ENCODE data around the gene HEATR3. TPM values are rescaled to one million over a fixed set of nuclear protein-coding genes. Genes with fewer than 3 reads are reported as not detected.

HEATR3 gene
- total RNA-seq, 1 donor from 2014 or later = 10.4 TPM

- DNase-seq (ENCODE audit: low spot score in 2 of 2) = no peak
- Histone ChIP-seq H3K4me1 (no peaks in the 10 kb centered on the region), H3K27me3 (no peaks in the 10 kb centered on the region), H3K4me3 (no peak overlapping the region), H3K36me3 (peaks cover 45 to 56% of the 10 kb centered on the region in 2 donors), H3K27ac (no peak overlapping the region), H3K9me3 (no peaks in the 10 kb centered on the region)
- intact Hi-C loops (cut with DNase I) = no loop called here
- no peak for TF ChIP-seq CTCF (IDR thresholded peaks at IDR 0.05)
Observed at GRCh38 chr16:50102051-50102746, 36.4 kb downstream of the HEATR3 start.

- no peak for DNase-seq (ENCODE audit: low spot score in 2 of 2)
- Histone ChIP-seq H3K4me3 (no peak overlapping the region), H3K36me3 (peaks cover 45 to 56% of the 10 kb centered on the region in 2 donors), H3K27me3 (no peaks in the 10 kb centered on the region), H3K4me1 (no peaks in the 10 kb centered on the region), H3K9me3 (no peaks in the 10 kb centered on the region), H3K27ac (no peak overlapping the region)
- TF ChIP-seq CTCF (IDR thresholded peaks at IDR 0.05) = no peak
- intact Hi-C loops (cut with DNase I) = no loop called here
Observed at GRCh38 chr16:50103764-50104163, 38.0 kb downstream of the HEATR3 start.

- DNase-seq (ENCODE audit: low spot score in 2 of 2) = no peak
- intact Hi-C loops (cut with DNase I) = no loop called here
- Histone ChIP-seq H3K4me3 (no peak overlapping the region), H3K36me3 (no peaks in the 10 kb centered on the region), H3K9me3 (no peaks in the 10 kb centered on the region), H3K27me3 (no peaks in the 10 kb centered on the region), H3K27ac (no peak overlapping the region), H3K4me1 (no peaks in the 10 kb centered on the region)
- TF ChIP-seq CTCF (IDR thresholded peaks at IDR 0.05) = no peak
Observed at GRCh38 chr16:50114357-50115129, 48.8 kb downstream of the HEATR3 start.

- Histone ChIP-seq H3K4me3 (no peak overlapping the region), H3K4me1 (no peaks in the 10 kb centered on the region), H3K36me3 (no peaks in the 10 kb centered on the region), H3K9me3 (no peaks in the 10 kb centered on the region), H3K27me3 (no peaks in the 10 kb centered on the region), H3K27ac (no peak overlapping the region)
- TF ChIP-seq CTCF (IDR thresholded peaks at IDR 0.05) = no peak
- DNase-seq (ENCODE audit: low spot score in 2 of 2) = no peak
- intact Hi-C loops (cut with DNase I) = no loop called here
Observed at GRCh38 chr16:50120711-50121110, 54.9 kb downstream of the HEATR3 start.

GRCh38 chr16:50121278-50121677 lies 55.5 kb downstream of the HEATR3 start:
- Histone ChIP-seq H3K27me3 (no peaks in the 10 kb centered on the region), H3K4me3 (no peak overlapping the region), H3K9me3 (no peaks in the 10 kb centered on the region), H3K4me1 (no peaks in the 10 kb centered on the region), H3K36me3 (no peaks in the 10 kb centered on the region), H3K27ac (no peak overlapping the region)
- intact Hi-C loops (cut with DNase I) = no loop called here
- DNase-seq (ENCODE audit: low spot score in 2 of 2) = no peak
- TF ChIP-seq CTCF (IDR thresholded peaks at IDR 0.05) = no peak

Measured in ascending aorta (tissue), 2 donors.